Kidney glomerular epithelial cell (primary cell): ENCODE measurements around the gene SLC25A21.

Experiments
- DNase-seq: peaks from one replicate; lab custom pipeline; 2025; lab: John Stamatoyannopoulos, UW

The SLC25A21 gene

GRCh38 chr14:36757734-36758601 lies 414.4 kb downstream of the SLC25A21 start:
- no peak for DNase-seq

- no peak for DNase-seq
These were observed 416.2 kb downstream of the SLC25A21 start for GRCh38 chr14:36756226-36756625.

- no peak for DNase-seq
These were observed 416.6 kb downstream of the SLC25A21 start for GRCh38 chr14:36755756-36756155.

GRCh38 chr14:36751920-36752319 lies 420.5 kb downstream of the SLC25A21 start:
- no peak for DNase-seq

- DNase-seq = no peak
These were observed 421.3 kb downstream of the SLC25A21 start for GRCh38 chr14:36751106-36751505.

GRCh38 chr14:36750244-36750643 lies 422.2 kb downstream of the SLC25A21 start:
- no peak for DNase-seq

GRCh38 chr14:36748610-36749213 lies 423.7 kb downstream of the SLC25A21 start:
- no peak for DNase-seq

GRCh38 chr14:36747411-36748184 lies 424.8 kb downstream of the SLC25A21 start:
- no peak for DNase-seq

- DNase-seq = no peak
These were observed 425.5 kb downstream of the SLC25A21 start for GRCh38 chr14:36746872-36747271.

GRCh38 chr14:36741858-36742257 lies 430.5 kb downstream of the SLC25A21 start:
- DNase-seq = no peak

- no peak for DNase-seq
These were observed 434.1 kb downstream of the SLC25A21 start for GRCh38 chr14:36738269-36738668.

- no peak for DNase-seq
These were observed 446.3 kb downstream of the SLC25A21 start for GRCh38 chr14:36726128-36726527.

GRCh38 chr14:36724162-36724561 lies 448.2 kb downstream of the SLC25A21 start:
- DNase-seq = no peak

- DNase-seq = no peak
These were observed 448.9 kb downstream of the SLC25A21 start for GRCh38 chr14:36723530-36723929.

- DNase-seq = no peak
These were observed 450.5 kb downstream of the SLC25A21 start for GRCh38 chr14:36721877-36722276.

GRCh38 chr14:36720657-36721056 lies 451.7 kb downstream of the SLC25A21 start:
- no peak for DNase-seq

GRCh38 chr14:36719823-36720222 lies 452.6 kb downstream of the SLC25A21 start:
- no peak for DNase-seq

- no peak for DNase-seq
These were observed 454.2 kb downstream of the SLC25A21 start for GRCh38 chr14:36718216-36718615.

- no peak for DNase-seq
These were observed 455.0 kb downstream of the SLC25A21 start for GRCh38 chr14:36717363-36717762.

GRCh38 chr14:36716614-36717184 lies 455.7 kb downstream of the SLC25A21 start:
- no peak for DNase-seq

GRCh38 chr14:36713960-36714703 lies 458.3 kb downstream of the SLC25A21 start:
- no peak for DNase-seq

GRCh38 chr14:36707570-36707969 lies 464.8 kb downstream of the SLC25A21 start:
- no peak for DNase-seq
